ENCODE data around the gene PTPN21.

PTPN21 gene

GRCh38 chr14:88576222-88576621 lies 21.4 kb upstream of the PTPN21 start:
- Histone ChIP-seq H3K9me3 (ENCODE audit: insufficient read depth, low read depth, low read length) (no peaks in the 10 kb centered on the region), H3K36me3 (ENCODE audit: insufficient read depth, low read depth, low read length) (peaks cover 98% of the 10 kb centered on the region), H3K27ac (ENCODE audit: low read length) (no peak overlapping the region), H3K9ac (ENCODE audit: low read depth, low read length) (no peak overlapping the region), H3K27me3 (ENCODE audit: insufficient read depth, low read length) (no peaks in the 10 kb centered on the region), H3K4me3 (ENCODE audit: low read length) (no peak overlapping the region), H3K4me1 (ENCODE audit: insufficient read depth, low read length) (no peaks in the 10 kb centered on the region)

- H3K27me3 ChIP-seq (ENCODE audit: insufficient read depth, low read length): no peaks in the 10 kb centered on the region
- no peaks in the 10 kb centered on the region for H3K9me3 ChIP-seq (ENCODE audit: insufficient read depth, low read depth, low read length)
- no peak overlapping the region for H3K4me3 ChIP-seq (ENCODE audit: low read length)
- H3K9ac ChIP-seq (ENCODE audit: low read depth, low read length): no peak overlapping the region
- H3K36me3 ChIP-seq (ENCODE audit: insufficient read depth, low read depth, low read length): peaks cover 96% of the 10 kb centered on the region
- H3K27ac ChIP-seq (ENCODE audit: low read length): no peak overlapping the region
- no peaks in the 10 kb centered on the region for H3K4me1 ChIP-seq (ENCODE audit: insufficient read depth, low read length)
These were observed 17.3 kb upstream of the PTPN21 start for GRCh38 chr14:88572117-88572516.

GRCh38 chr14:88568196-88568595 lies 13.4 kb upstream of the PTPN21 start:
- Histone ChIP-seq H3K9me3 (ENCODE audit: insufficient read depth, low read depth, low read length) (no peaks in the 10 kb centered on the region), H3K27ac (ENCODE audit: low read length) (no peak overlapping the region), H3K36me3 (ENCODE audit: insufficient read depth, low read depth, low read length) (peaks cover 74% of the 10 kb centered on the region), H3K9ac (ENCODE audit: low read depth, low read length) (no peak overlapping the region), H3K4me3 (ENCODE audit: low read length) (no peak overlapping the region), H3K27me3 (ENCODE audit: insufficient read depth, low read length) (no peaks in the 10 kb centered on the region), H3K4me1 (ENCODE audit: insufficient read depth, low read length) (no peaks in the 10 kb centered on the region)

- Histone ChIP-seq H3K4me3 (ENCODE audit: low read length) (no peak overlapping the region), H3K36me3 (ENCODE audit: insufficient read depth, low read depth, low read length) (peaks cover 49% of the 10 kb centered on the region), H3K9me3 (ENCODE audit: insufficient read depth, low read depth, low read length) (no peaks in the 10 kb centered on the region), H3K4me1 (ENCODE audit: insufficient read depth, low read length) (no peaks in the 10 kb centered on the region), H3K27me3 (ENCODE audit: insufficient read depth, low read length) (no peaks in the 10 kb centered on the region), H3K9ac (ENCODE audit: low read depth, low read length) (no peak overlapping the region), H3K27ac (ENCODE audit: low read length) (no peak overlapping the region)
These were observed 10.6 kb upstream of the PTPN21 start for GRCh38 chr14:88565427-88565826.

GRCh38 chr14:88563845-88564244 lies 9.0 kb upstream of the PTPN21 start:
- Histone ChIP-seq H3K9ac (ENCODE audit: low read depth, low read length) (peak overlapping the region; percentile 87; the same call in 1 of the 2 replicates), H3K27ac (ENCODE audit: low read length) (no peak overlapping the region), H3K27me3 (ENCODE audit: insufficient read depth, low read length) (no peaks in the 10 kb centered on the region), H3K9me3 (ENCODE audit: insufficient read depth, low read depth, low read length) (no peaks in the 10 kb centered on the region), H3K4me3 (ENCODE audit: low read length) (peak overlapping the region; percentile 83), H3K4me1 (ENCODE audit: insufficient read depth, low read length) (no peaks in the 10 kb centered on the region), H3K36me3 (ENCODE audit: insufficient read depth, low read depth, low read length) (peaks cover 33% of the 10 kb centered on the region)

GRCh38 chr14:88562831-88563686 lies 8.3 kb upstream of the PTPN21 start, which contains the start of gene ZC3H14:
TSS of gene ZC3H14 (plus strand) at chr14:88563037. CDS start at chr14:88563134, 97 bp downstream.
- peak within 1 kb of the TSS; percentile 83 for H3K4me3 ChIP-seq (ENCODE audit: low read length)
- peak within 1 kb of the TSS; percentile 55 for H3K27ac ChIP-seq (ENCODE audit: low read length)
- no peaks in the 10 kb centered on the region for H3K9me3 ChIP-seq (ENCODE audit: insufficient read depth, low read depth, low read length)
- peak within 1 kb of the TSS; percentile 87 for H3K9ac ChIP-seq (ENCODE audit: low read depth, low read length)
- peaks cover 25% of the 10 kb centered on the region for H3K36me3 ChIP-seq (ENCODE audit: insufficient read depth, low read depth, low read length)
- no peaks in the 10 kb centered on the region for H3K27me3 ChIP-seq (ENCODE audit: insufficient read depth, low read length)
- no peaks in the 10 kb centered on the region for H3K4me1 ChIP-seq (ENCODE audit: insufficient read depth, low read length)

- no peak overlapping the region for H3K27ac ChIP-seq (ENCODE audit: low read length)
- H3K9me3 ChIP-seq (ENCODE audit: insufficient read depth, low read depth, low read length): no peaks in the 10 kb centered on the region
- H3K27me3 ChIP-seq (ENCODE audit: insufficient read depth, low read length): no peaks in the 10 kb centered on the region
- no peaks in the 10 kb centered on the region for H3K4me1 ChIP-seq (ENCODE audit: insufficient read depth, low read length)
- peak overlapping the region; percentile 87; the same call in 1 of the 2 replicates for H3K9ac ChIP-seq (ENCODE audit: low read depth, low read length)
- H3K36me3 ChIP-seq (ENCODE audit: insufficient read depth, low read depth, low read length): peaks cover 19% of the 10 kb centered on the region
- peak overlapping the region; percentile 83 for H3K4me3 ChIP-seq (ENCODE audit: low read length)
These were observed 7.7 kb upstream of the PTPN21 start for GRCh38 chr14:88562532-88562830.

GRCh38 chr14:88559852-88560251 lies 5.0 kb upstream of the PTPN21 start:
- Histone ChIP-seq H3K4me1 (ENCODE audit: insufficient read depth, low read length) (peaks cover 11% of the 10 kb centered on the region), H3K4me3 (ENCODE audit: low read length) (no peak overlapping the region), H3K27ac (ENCODE audit: low read length) (no peak overlapping the region), H3K9me3 (ENCODE audit: insufficient read depth, low read depth, low read length) (no peaks in the 10 kb centered on the region), H3K27me3 (ENCODE audit: insufficient read depth, low read length) (no peaks in the 10 kb centered on the region), H3K36me3 (ENCODE audit: insufficient read depth, low read depth, low read length) (peaks cover 7% of the 10 kb centered on the region; the same call in 1 of the 2 replicates), H3K9ac (ENCODE audit: low read depth, low read length) (no peak overlapping the region)

GRCh38 chr14:88556581-88556980 lies 1.8 kb upstream of the PTPN21 start:
- no peaks in the 10 kb centered on the region for H3K9me3 ChIP-seq (ENCODE audit: insufficient read depth, low read depth, low read length)
- H3K36me3 ChIP-seq (ENCODE audit: insufficient read depth, low read depth, low read length): no peaks in the 10 kb centered on the region
- H3K4me1 ChIP-seq (ENCODE audit: insufficient read depth, low read length): peaks cover 16% of the 10 kb centered on the region
- H3K4me3 ChIP-seq (ENCODE audit: low read length): no peak overlapping the region
- peaks cover 8% of the 10 kb centered on the region; the same call in 1 of the 2 replicates for H3K27me3 ChIP-seq (ENCODE audit: insufficient read depth, low read length)
- H3K27ac ChIP-seq (ENCODE audit: low read length): no peak overlapping the region
- no peak overlapping the region for H3K9ac ChIP-seq (ENCODE audit: low read depth, low read length)

- peaks cover 8% of the 10 kb centered on the region; the same call in 1 of the 2 replicates for H3K27me3 ChIP-seq (ENCODE audit: insufficient read depth, low read length)
- H3K9me3 ChIP-seq (ENCODE audit: insufficient read depth, low read depth, low read length): no peaks in the 10 kb centered on the region
- peak overlapping the region; percentile 85 for H3K27ac ChIP-seq (ENCODE audit: low read length)
- H3K4me1 ChIP-seq (ENCODE audit: insufficient read depth, low read length): peaks cover 16% of the 10 kb centered on the region
- peak overlapping the region; percentile 99 for H3K9ac ChIP-seq (ENCODE audit: low read depth, low read length)
- H3K4me3 ChIP-seq (ENCODE audit: low read length): peak overlapping the region; percentile 100
- peaks cover 9% of the 10 kb centered on the region for H3K36me3 ChIP-seq (ENCODE audit: insufficient read depth, low read depth, low read length)
These were observed 836 bp downstream of the PTPN21 start for GRCh38 chr14:88553886-88554456.

- H3K4me1 ChIP-seq (ENCODE audit: insufficient read depth, low read length): peaks cover 16% of the 10 kb centered on the region
- H3K27ac ChIP-seq (ENCODE audit: low read length): no peak overlapping the region
- H3K27me3 ChIP-seq (ENCODE audit: insufficient read depth, low read length): peaks cover 8% of the 10 kb centered on the region; the same call in 1 of the 2 replicates
- H3K36me3 ChIP-seq (ENCODE audit: insufficient read depth, low read depth, low read length): peaks cover 20% of the 10 kb centered on the region
- H3K4me3 ChIP-seq (ENCODE audit: low read length): 0 out of 2 replicates have a peak overlapping the region, but pooled peaks have one; percentile 100
- no peak overlapping the region for H3K9ac ChIP-seq (ENCODE audit: low read depth, low read length)
- H3K9me3 ChIP-seq (ENCODE audit: insufficient read depth, low read depth, low read length): no peaks in the 10 kb centered on the region
These were observed 1.9 kb downstream of the PTPN21 start for GRCh38 chr14:88552876-88553275.

GRCh38 chr14:88551980-88552431 lies 2.8 kb downstream of the PTPN21 start:
- peaks cover 8% of the 10 kb centered on the region; the same call in 1 of the 2 replicates for H3K27me3 ChIP-seq (ENCODE audit: insufficient read depth, low read length)
- peak overlapping the region; percentile 12 for H3K27ac ChIP-seq (ENCODE audit: low read length)
- H3K9me3 ChIP-seq (ENCODE audit: insufficient read depth, low read depth, low read length): no peaks in the 10 kb centered on the region

More at GRCh38 chr14:88551980-88552431, 2.8 kb downstream of the PTPN21 start:
- peak overlapping the region; percentile 38; the same call in 1 of the 2 replicates for H3K9ac ChIP-seq (ENCODE audit: low read depth, low read length)
- H3K4me1 ChIP-seq (ENCODE audit: insufficient read depth, low read length): peaks cover 16% of the 10 kb centered on the region
- peaks cover 27% of the 10 kb centered on the region for H3K36me3 ChIP-seq (ENCODE audit: insufficient read depth, low read depth, low read length)
- H3K4me3 ChIP-seq (ENCODE audit: low read length): peak overlapping the region; percentile 61; the same call in 1 of the 2 replicates
